Effector memory CD4-positive, alpha-beta T cell (primary cell): ENCODE results near the gene GCC2.
A peak's percentile ranks its signal among the peaks of the same experiment; 100 is the strongest.
"Not testable (repeated sequence)": the region's sequence is repeated elsewhere in the genome, so short reads cannot be mapped to it uniquely, and the experiment has no call there.

Experiments used
- DNase-seq, 3 donors: peaks; one replicate each; pipeline ENCODE4 v3.0.0-alpha.2; 2020
- H3K27ac ChIP-seq: 2 replicates; pipeline ENCODE4 v1.7.0; 2013; ENCODE audit warnings: mild to moderate bottlenecking, low read length, moderate library complexity; ENCODE audit not compliant: insufficient read depth, poor library complexity, severe bottlenecking
- H3K27me3 ChIP-seq: replicated peaks from 2 replicates; pipeline ENCODE4 v1.7.0; 2013; ENCODE audit warnings: mild to moderate bottlenecking, low read length; ENCODE audit not compliant: insufficient read depth, control insufficient read depth, poor library complexity, severe bottlenecking
- H3K36me3 ChIP-seq: 2 replicates; pipeline ENCODE4 v1.7.0; 2013; ENCODE audit warnings: mild to moderate bottlenecking, low read length, moderate library complexity; ENCODE audit not compliant: control insufficient read depth, insufficient read depth
- H3K4me1 ChIP-seq: 2 replicates; pipeline ENCODE4 v1.7.0; 2013; ENCODE audit warnings: low read length, mild to moderate bottlenecking; ENCODE audit not compliant: control insufficient read depth, insufficient read depth, poor library complexity, severe bottlenecking
- H3K4me3 ChIP-seq: 2 replicates; pipeline ENCODE4 v1.7.0; 2013; ENCODE audit warnings: low read length, low read depth, mild to moderate bottlenecking; ENCODE audit not compliant: insufficient read depth, poor library complexity, severe bottlenecking
- H3K9me3 ChIP-seq: 2 replicates; pipeline ENCODE4 v1.7.0; 2013; ENCODE audit warnings: mild to moderate bottlenecking, low read length, moderate library complexity; ENCODE audit not compliant: control insufficient read depth

GCC2 gene

DNA sequence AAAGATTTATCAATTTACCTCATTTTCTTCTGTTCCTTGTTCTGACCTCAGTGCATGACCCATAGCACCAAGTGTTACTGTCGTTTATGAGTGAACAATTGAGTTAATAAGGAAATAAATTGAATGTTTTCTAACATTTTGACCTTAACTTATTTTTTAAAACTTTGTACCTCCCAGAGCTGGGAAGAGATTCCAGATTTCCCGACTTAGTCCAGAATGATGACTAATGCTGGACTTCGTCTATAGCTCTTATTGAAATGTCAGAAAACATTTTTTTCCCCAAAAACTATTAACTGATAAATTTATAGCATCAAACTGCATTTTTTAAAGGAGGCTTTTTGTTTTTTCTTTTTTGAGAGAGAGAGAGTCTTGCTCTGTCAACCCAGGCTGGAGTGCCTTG lies 63.4 kb downstream of the GCC2 start:
- not testable (repeated sequence) for H3K36me3 ChIP-seq, H3K9me3 ChIP-seq, DNase-seq, H3K27me3 ChIP-seq, H3K4me3 ChIP-seq, H3K4me1 ChIP-seq, H3K27ac ChIP-seq

DNA sequence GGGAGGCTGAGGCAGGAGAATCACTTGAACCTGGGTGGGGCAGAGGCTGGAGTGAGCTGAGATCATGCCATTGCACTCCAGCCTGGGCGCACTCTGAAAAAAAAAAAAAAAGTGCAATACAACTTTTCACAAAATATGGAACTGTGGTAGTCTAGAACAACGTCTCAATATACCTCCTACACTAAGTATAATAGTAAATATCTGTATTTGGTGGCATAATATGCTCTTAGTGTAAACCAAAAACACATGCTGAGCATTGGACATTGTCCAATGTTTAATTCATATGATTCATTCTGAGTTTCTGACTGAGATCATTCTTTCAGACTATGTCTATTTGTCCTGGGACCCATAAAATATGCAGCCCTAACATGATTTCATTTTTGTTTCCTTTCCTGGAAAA lies 65.5 kb downstream of the GCC2 start:
- not testable (repeated sequence) for DNase-seq, H3K4me1 ChIP-seq, H3K27ac ChIP-seq, H3K27me3 ChIP-seq, H3K9me3 ChIP-seq, H3K36me3 ChIP-seq, H3K4me3 ChIP-seq

GRCh38 chr2:108524688-108525087 lies 75.7 kb downstream of the GCC2 start:
- not testable (repeated sequence) for H3K36me3 ChIP-seq, H3K4me3 ChIP-seq, H3K27me3 ChIP-seq, H3K9me3 ChIP-seq, DNase-seq, H3K4me1 ChIP-seq, H3K27ac ChIP-seq

- not testable (repeated sequence) for H3K27me3 ChIP-seq, DNase-seq, H3K4me1 ChIP-seq, H3K27ac ChIP-seq, H3K9me3 ChIP-seq, H3K36me3 ChIP-seq, H3K4me3 ChIP-seq
Observed at GRCh38 chr2:108525258-108525657, 76.3 kb downstream of the GCC2 start.

GRCh38 chr2:108531674-108532055 lies 82.7 kb downstream of the GCC2 start:
- H3K4me1 ChIP-seq, result peaks cover 8% of the 10 kb centered on the region
- no peak for DNase-seq
- H3K27me3 ChIP-seq, result no peaks in the 10 kb centered on the region
- no peak overlapping the region for H3K4me3 ChIP-seq
- no peak overlapping the region for H3K27ac ChIP-seq
- H3K36me3 ChIP-seq, result no peaks in the 10 kb centered on the region
- no peaks in the 10 kb centered on the region for H3K9me3 ChIP-seq

DNA sequence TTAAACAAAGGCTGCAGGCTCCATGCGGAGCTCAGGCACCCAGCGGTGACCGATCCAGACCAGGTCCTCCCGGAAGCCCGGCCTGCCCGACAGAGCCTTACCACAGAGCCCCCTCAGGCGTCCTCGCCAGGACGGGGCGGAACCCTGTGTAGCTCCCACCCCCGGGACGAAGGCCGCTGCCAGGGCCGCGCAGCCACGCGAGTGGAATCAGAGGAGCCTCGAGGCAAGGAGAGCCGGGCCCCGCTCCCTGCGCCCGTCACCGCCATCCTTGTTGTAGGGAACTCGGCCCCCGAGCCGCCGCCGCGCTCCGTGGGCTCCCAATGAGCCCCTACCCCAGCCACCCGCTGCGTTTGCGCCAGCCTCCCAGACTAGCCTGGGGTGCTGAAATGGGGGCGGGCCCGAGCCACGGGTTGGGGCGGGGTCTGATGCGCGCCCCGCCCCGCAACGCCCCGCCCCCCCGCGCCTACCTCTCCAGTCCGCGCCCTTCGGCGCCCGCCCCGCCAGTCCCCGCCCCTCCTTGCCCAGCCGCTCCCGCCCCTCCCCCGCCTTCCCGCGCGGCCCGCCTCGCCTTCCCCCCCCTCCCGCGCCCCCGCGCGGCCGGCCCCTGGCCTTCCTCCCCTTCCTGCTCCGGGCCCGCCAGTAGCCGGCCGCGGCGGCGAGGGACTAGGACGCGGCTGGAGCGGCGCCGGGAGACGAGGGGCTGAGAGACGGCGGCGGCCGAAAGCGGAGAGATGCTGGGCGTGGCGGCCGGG lies 85.0 kb downstream of the GCC2 start, which contains the start of gene LIMS1:
TSS of gene LIMS1 (plus strand) at position 639 of the 752 bp plus-strand sequence. CDS start at position 732, 93 bp downstream.
- H3K4me1 ChIP-seq, result peaks cover 8% of the 10 kb centered on the region
- peak within 1 kb of the TSS; percentile 48 for H3K27ac ChIP-seq
- no peaks in the 10 kb centered on the region for H3K27me3 ChIP-seq
- H3K9me3 ChIP-seq, result no peaks in the 10 kb centered on the region
- DNase-seq, result peak; percentile 79 to 84 (median 82)
- peak within 1 kb of the TSS; percentile 92 for H3K4me3 ChIP-seq
- H3K36me3 ChIP-seq, result no peaks in the 10 kb centered on the region

- no peaks in the 10 kb centered on the region for H3K36me3 ChIP-seq
- peak overlapping the region; percentile 45 for H3K27ac ChIP-seq
- peaks cover 8% of the 10 kb centered on the region for H3K4me1 ChIP-seq
- no peaks in the 10 kb centered on the region for H3K9me3 ChIP-seq
- H3K4me3 ChIP-seq, result peak overlapping the region; percentile 51
- no peaks in the 10 kb centered on the region for H3K27me3 ChIP-seq
- DNase-seq, result peak in 2 of 3 donors; percentile 9 to 22
Observed at GRCh38 chr2:108534584-108535356, 85.8 kb downstream of the GCC2 start.

- H3K36me3 ChIP-seq, result no peaks in the 10 kb centered on the region
- no peaks in the 10 kb centered on the region for H3K9me3 ChIP-seq
- no peak overlapping the region for H3K27ac ChIP-seq
- no peaks in the 10 kb centered on the region for H3K27me3 ChIP-seq
- no peak for DNase-seq
- peak overlapping the region; percentile 51 for H3K4me3 ChIP-seq
- H3K4me1 ChIP-seq, result peaks cover 8% of the 10 kb centered on the region
Observed at GRCh38 chr2:108535357-108535631, 86.3 kb downstream of the GCC2 start.

DNA sequence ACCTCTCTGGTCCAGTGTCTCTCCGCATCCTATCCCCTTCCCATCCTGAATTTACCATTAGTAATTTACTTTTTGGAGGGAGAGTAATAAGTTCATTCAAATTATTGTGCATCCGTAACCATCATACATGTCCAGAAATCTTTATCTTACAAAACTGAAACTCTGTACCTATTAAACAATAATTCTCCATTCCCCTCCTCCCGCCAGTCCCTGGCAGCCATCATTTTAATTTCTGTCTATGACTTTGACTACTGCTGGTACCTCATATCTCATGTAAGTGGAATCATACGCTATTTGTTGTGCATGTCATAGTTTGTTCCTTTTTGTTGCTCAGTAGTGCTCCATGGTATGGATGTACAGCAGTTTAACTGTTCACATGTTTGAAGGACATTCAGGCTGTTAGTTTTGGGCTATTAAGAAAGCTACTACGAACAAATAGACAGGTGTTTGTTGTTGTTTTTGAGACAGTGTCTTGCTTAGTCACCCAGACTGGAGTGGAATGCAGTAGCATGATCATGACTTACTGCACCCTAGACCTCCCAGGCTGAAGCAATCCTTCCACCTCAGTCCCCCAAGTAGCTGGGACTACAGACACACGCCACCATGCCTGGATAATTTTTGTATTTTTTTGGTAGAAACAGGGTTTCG lies 87.3 kb downstream of the GCC2 start:
- no peaks in the 10 kb centered on the region for H3K36me3 ChIP-seq
- no peak overlapping the region for H3K27ac ChIP-seq
- H3K9me3 ChIP-seq, result no peaks in the 10 kb centered on the region
- no peak for DNase-seq
- no peaks in the 10 kb centered on the region for H3K27me3 ChIP-seq
- H3K4me3 ChIP-seq, result no peak overlapping the region
- H3K4me1 ChIP-seq, result peaks cover 8% of the 10 kb centered on the region

DNA sequence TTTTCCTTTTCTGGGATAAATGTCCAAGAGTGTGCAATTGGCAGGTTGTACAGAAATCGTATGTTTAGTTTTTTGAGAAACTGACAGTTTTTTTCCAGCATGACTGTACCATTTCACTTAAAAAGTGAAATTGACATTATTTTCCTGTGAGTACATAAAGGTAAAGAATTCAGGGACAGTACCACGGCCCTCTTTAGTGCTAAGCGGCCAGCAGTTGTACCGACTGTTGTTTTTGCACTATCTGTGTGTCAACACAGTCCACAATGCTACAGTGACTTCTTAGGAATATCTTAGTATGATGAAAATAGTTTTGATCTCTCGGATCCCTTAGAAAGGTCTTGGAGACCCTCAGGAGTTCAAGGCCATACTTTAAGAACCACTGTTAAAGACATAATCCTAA lies 87.9 kb downstream of the GCC2 start:
- Histone ChIP-seq H3K4me3 (no peak overlapping the region), H3K27ac (no peak overlapping the region)
- no peak for DNase-seq

More for the DNA sequence above, 87.9 kb downstream of the GCC2 start:
- no peaks in the 10 kb centered on the region for H3K36me3 ChIP-seq
- no peaks in the 10 kb centered on the region for H3K9me3 ChIP-seq
- H3K4me1 ChIP-seq, result peaks cover 8% of the 10 kb centered on the region
- H3K27me3 ChIP-seq, result no peaks in the 10 kb centered on the region
